GM12878 (cell line): Measurements from ENCODE around the gene KDM6A.

ENCODE experiments used
- FOXM1 ChIP-seq: IDR thresholded peaks from 2 replicates; pipeline ENCODE4 v1.6.1; 2012; ENCODE audit warnings: low read depth, mild to moderate bottlenecking, inconsistent platforms, low read length, moderate library complexity
- JUND ChIP-seq: IDR thresholded peaks from 2 replicates; pipeline ENCODE4 v1.6.1; 2012; ENCODE audit warnings: low read depth, mild to moderate bottlenecking, low read length, improper control_type of control experiment, moderate library complexity
- MXI1 ChIP-seq: fragments of 150-350 bp; IDR thresholded peaks from 2 replicates; pipeline ENCODE4 v1.6.1; 2011; ENCODE audit warnings: low read depth, mild to moderate bottlenecking, inconsistent platforms, low read length, improper control_type of control experiment
- POLR2A ChIP-seq: IDR thresholded peaks from 2 replicates; pipeline ENCODE4 v1.6.1; 2011; ENCODE audit warnings: low read depth, mild to moderate bottlenecking, low read length
- POLR2AphosphoS5 ChIP-seq: IDR thresholded peaks from 2 replicates; pipeline ENCODE4 v1.6.1; 2011; ENCODE audit warnings: mild to moderate bottlenecking, low read length, inconsistent platforms

- no peak for TF ChIP-seq POLR2A
- TF ChIP-seq JUND = no peak
- no peak for TF ChIP-seq MXI1
- TF ChIP-seq POLR2AphosphoS5 = no peak
- no peak for TF ChIP-seq FOXM1
Observed at GRCh38 chrX:44875185-44875489, 2.1 kb downstream of the KDM6A start.
